Mesenchymal stem cell (in vitro differentiated cells and primary cell): Measurements from ENCODE around the gene PIGT.

Source experiments
- DNase-seq: peaks from one replicate; pipeline ENCODE4 v3.0.0-alpha.2; 2013
- H2AFZ ChIP-seq: one replicate; pipeline ENCODE4 v1.6.1; 2013; ENCODE audit warnings: low read depth, mild to moderate bottlenecking, control low read depth, inconsistent platforms, low read length, moderate library complexity
- H2AK5ac ChIP-seq: 2 replicates; pipeline ENCODE4 v1.6.1; 2013; ENCODE audit warnings: low read length, moderate library complexity, mild to moderate bottlenecking, inconsistent platforms; ENCODE audit not compliant: severe bottlenecking
- H2BK120ac ChIP-seq: one replicate; pipeline ENCODE4 v1.6.1; 2013; ENCODE audit warnings: low read depth, mild to moderate bottlenecking, inconsistent platforms, low read length, moderate library complexity
- H2BK12ac ChIP-seq, 2 experiments: one replicate each; pipeline ENCODE4 v1.6.1; 2013; ENCODE audit warnings: inconsistent platforms in 2 of 2, low read length in 2 of 2, mild to moderate bottlenecking in 2 of 2, moderate library complexity in 2 of 2, control low read depth in 1 of 2
- H2BK15ac ChIP-seq: one replicate; pipeline ENCODE4 v1.6.1; 2013; ENCODE audit warnings: mild to moderate bottlenecking, low read depth, inconsistent platforms; ENCODE audit not compliant: poor library complexity, severe bottlenecking
- H2BK5ac ChIP-seq: 2 replicates; pipeline ENCODE4 v1.6.1; 2013; ENCODE audit warnings: low read depth, mild to moderate bottlenecking, low read length, control low read depth, inconsistent platforms; ENCODE audit not compliant: poor library complexity, severe bottlenecking
- H3K14ac ChIP-seq, 2 experiments: one replicate each; pipeline ENCODE4 v1.6.1; 2013; ENCODE audit warnings: inconsistent platforms in 2 of 2, low read length in 2 of 2, control low read depth in 1 of 2, mild to moderate bottlenecking in 1 of 2, moderate library complexity in 1 of 2
- H3K18ac ChIP-seq, 2 experiments: one replicate each; pipeline ENCODE4 v1.6.1; 2013; ENCODE audit warnings: inconsistent platforms in 2 of 2, low read length in 2 of 2, control low read depth in 1 of 2, low read depth in 1 of 2, mild to moderate bottlenecking in 1 of 2
- H3K23ac ChIP-seq, 2 experiments: one replicate each; pipeline ENCODE4 v1.6.1; 2013; ENCODE audit warnings: inconsistent platforms in 2 of 2, low read length in 2 of 2, mild to moderate bottlenecking in 2 of 2, moderate library complexity in 2 of 2, control low read depth in 1 of 2
- H3K27ac ChIP-seq: 2 replicates; pipeline ENCODE4 v1.5.1; 2013; ENCODE audit warnings: mild to moderate bottlenecking, moderate library complexity, low read length, control low read depth, inconsistent platforms; ENCODE audit not compliant: poor library complexity, severe bottlenecking
- H3K27me3 ChIP-seq, 2 experiments: 2 replicates each; pipeline versions ENCODE4 v1.6.1 to v1.7.0; 2013; ENCODE audit warnings: low read length in 2 of 2, mild to moderate bottlenecking in 2 of 2, moderate library complexity in 2 of 2, control low read depth in 1 of 2, inconsistent platforms in 1 of 2; ENCODE audit not compliant: control insufficient read depth in 1 of 2, insufficient read depth in 1 of 2
- H3K36me3 ChIP-seq, 2 experiments: 2 replicates each; pipeline versions ENCODE4 v1.6.1 to v1.7.0; 2013; ENCODE audit warnings: low read length in 2 of 2, control low read depth in 1 of 2, inconsistent platforms in 1 of 2, low read depth in 1 of 2, mild to moderate bottlenecking in 1 of 2; ENCODE audit not compliant: insufficient read depth in 2 of 2, control insufficient read depth in 1 of 2
- H3K4ac ChIP-seq, 2 experiments: one replicate each; pipeline ENCODE4 v1.6.1; 2013; ENCODE audit warnings: inconsistent platforms in 2 of 2, low read length in 2 of 2, mild to moderate bottlenecking in 2 of 2, moderate library complexity in 2 of 2, control low read depth in 1 of 2, low read depth in 1 of 2
- H3K4me1 ChIP-seq: 2 replicates; pipeline ENCODE4 v1.6.1; 2013; ENCODE audit warnings: low read depth, low read length, control low read depth; ENCODE audit not compliant: control insufficient read depth, insufficient read depth
- H3K4me2 ChIP-seq: 2 replicates; pipeline ENCODE4 v1.6.1; 2013; ENCODE audit warnings: low read length, mild to moderate bottlenecking, inconsistent platforms; ENCODE audit not compliant: poor library complexity, severe bottlenecking
- H3K4me3 ChIP-seq, 2 experiments: 2 replicates each; pipeline versions ENCODE4 v1.5.1 to v1.7.0; 2013; ENCODE audit warnings: low read length in 2 of 2, mild to moderate bottlenecking in 2 of 2, control low read depth in 1 of 2, low read depth in 1 of 2; ENCODE audit not compliant: insufficient read depth in 1 of 2
- H3K79me1 ChIP-seq: replicated peaks from 2 replicates; pipeline ENCODE4 v1.6.1; 2013; ENCODE audit warnings: mild to moderate bottlenecking, control low read depth, low read length, inconsistent platforms; ENCODE audit not compliant: poor library complexity, severe bottlenecking
- H3K9ac ChIP-seq: 2 replicates; pipeline ENCODE4 v1.7.0; 2013; ENCODE audit warnings: mild to moderate bottlenecking, low read length, moderate library complexity
- H3K9me3 ChIP-seq: 2 replicates; pipeline ENCODE4 v1.7.0; 2013; ENCODE audit warnings: mild to moderate bottlenecking, low read length; ENCODE audit not compliant: control insufficient read depth
- H4K8ac ChIP-seq: one replicate; pipeline ENCODE4 v1.6.1; 2013; ENCODE audit warnings: inconsistent platforms, mild to moderate bottlenecking, low read length, moderate library complexity
- H4K91ac ChIP-seq: one replicate; pipeline ENCODE4 v1.6.1; 2013; ENCODE audit warnings: mild to moderate bottlenecking, low read length, inconsistent platforms
- WGBS: methylation state at CpG from one replicate; pipeline ENCODE4 v1.1.7; 2013; ENCODE audit warnings: mixed read lengths; 5-methylcytosine and 5-hydroxymethylcytosine counted together

Gene PIGT

GRCh38 chr20:45406260-45407066 is 9.5 kb upstream of the PIGT start:
- H3K4me3 ChIP-seq, result peak overlapping the region; percentile 72 to 82
- H2BK15ac ChIP-seq, result no peak overlapping the region
- H2BK120ac ChIP-seq, result no peak overlapping the region
- peak overlapping the region; percentile 87 for H3K9ac ChIP-seq
- WGBS, result under 1% methylated on average over 52 of the region's 87 CpGs
- no peak overlapping the region for H3K27ac ChIP-seq
- H4K8ac ChIP-seq, result no peak overlapping the region
- H2BK5ac ChIP-seq, result no peak overlapping the region
- peak overlapping the region; percentile 8 to 87 for H3K18ac ChIP-seq
- DNase-seq, result peak; percentile 36
- peaks cover 0 to 3% of the 10 kb centered on the region in 2 experiments for H3K27me3 ChIP-seq
- peaks cover 5% of the 10 kb centered on the region for H3K79me1 ChIP-seq
- peaks cover 14 to 16% of the 10 kb centered on the region in 2 experiments for H3K36me3 ChIP-seq
- peaks cover 14% of the 10 kb centered on the region for H3K4me1 ChIP-seq
- peak overlapping the region in 1 of 2 experiments; percentile 84 for H3K23ac ChIP-seq
- no peak overlapping the region for H2AK5ac ChIP-seq
- peak overlapping the region; percentile 88 for H2AFZ ChIP-seq
- H4K91ac ChIP-seq, result no peak overlapping the region
- peak overlapping the region; percentile 93 for H3K4me2 ChIP-seq
- H2BK12ac ChIP-seq, result peak overlapping the region in 1 of 2 experiments; percentile 45
- H3K9me3 ChIP-seq, result no peaks in the 10 kb centered on the region
- H3K4ac ChIP-seq, result peak overlapping the region in 1 of 2 experiments; percentile 65
- peak overlapping the region in 1 of 2 experiments; percentile 50 for H3K14ac ChIP-seq

DNA sequence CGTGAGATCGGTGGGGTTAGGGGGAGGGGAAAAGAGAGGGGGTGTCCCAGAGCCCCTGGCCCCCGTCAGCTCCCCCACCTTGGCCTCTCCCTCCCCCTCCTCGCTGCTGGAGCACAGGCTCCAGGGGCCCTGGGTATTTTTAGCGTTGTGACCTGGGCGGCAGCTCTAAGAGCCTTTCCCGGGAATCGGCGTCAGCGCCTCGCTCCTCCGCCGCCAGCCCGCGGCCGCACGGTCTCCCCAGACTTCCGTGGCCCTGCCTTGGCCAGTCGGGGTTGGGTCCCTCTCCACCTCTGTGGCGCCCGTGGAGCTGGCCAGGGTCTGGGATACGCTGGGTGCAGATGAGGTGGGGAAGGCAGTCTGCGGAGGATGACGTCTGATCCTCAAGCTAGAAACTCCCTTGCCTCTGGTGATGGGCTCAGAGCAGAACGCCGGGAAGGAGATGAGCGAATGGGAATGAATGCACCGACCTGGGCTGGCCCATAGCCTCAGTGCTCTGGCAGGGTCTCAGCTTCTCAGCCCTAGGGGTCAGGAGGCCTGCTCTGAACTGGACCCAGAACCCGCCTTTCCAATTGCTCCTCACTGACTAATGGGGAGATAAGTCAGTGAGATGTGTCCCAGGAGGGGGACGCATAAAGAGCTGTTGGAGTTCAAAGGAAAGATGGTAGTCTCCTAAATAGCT is 8.7 kb upstream of the PIGT start:
- peak; percentile 67 for DNase-seq
- Histone ChIP-seq H3K4me3 (peak overlapping the region; percentile 72 to 82), H3K4ac (no peak overlapping the region), H2AK5ac (no peak overlapping the region), H3K27ac (no peak overlapping the region), H4K91ac (no peak overlapping the region), H3K36me3 (peaks cover 14 to 16% of the 10 kb centered on the region in 2 experiments), H3K4me1 (peaks cover 14% of the 10 kb centered on the region), H3K9ac (peak overlapping the region; percentile 87), H3K18ac (peak overlapping the region in 1 of 2 experiments; percentile 77), H3K14ac (no peak overlapping the region), H2BK15ac (no peak overlapping the region), H3K23ac (no peak overlapping the region), H2BK12ac (no peak overlapping the region), H3K9me3 (no peaks in the 10 kb centered on the region), H2BK120ac (no peak overlapping the region), H4K8ac (no peak overlapping the region), H2AFZ (no peak overlapping the region), H3K4me2 (peak overlapping the region; percentile 93), H3K79me1 (peaks cover 5% of the 10 kb centered on the region), H3K27me3 (peaks cover 0 to 3% of the 10 kb centered on the region in 2 experiments), H2BK5ac (no peak overlapping the region)
- 12% methylated on average over 27 of the region's 30 CpGs for WGBS

DNA sequence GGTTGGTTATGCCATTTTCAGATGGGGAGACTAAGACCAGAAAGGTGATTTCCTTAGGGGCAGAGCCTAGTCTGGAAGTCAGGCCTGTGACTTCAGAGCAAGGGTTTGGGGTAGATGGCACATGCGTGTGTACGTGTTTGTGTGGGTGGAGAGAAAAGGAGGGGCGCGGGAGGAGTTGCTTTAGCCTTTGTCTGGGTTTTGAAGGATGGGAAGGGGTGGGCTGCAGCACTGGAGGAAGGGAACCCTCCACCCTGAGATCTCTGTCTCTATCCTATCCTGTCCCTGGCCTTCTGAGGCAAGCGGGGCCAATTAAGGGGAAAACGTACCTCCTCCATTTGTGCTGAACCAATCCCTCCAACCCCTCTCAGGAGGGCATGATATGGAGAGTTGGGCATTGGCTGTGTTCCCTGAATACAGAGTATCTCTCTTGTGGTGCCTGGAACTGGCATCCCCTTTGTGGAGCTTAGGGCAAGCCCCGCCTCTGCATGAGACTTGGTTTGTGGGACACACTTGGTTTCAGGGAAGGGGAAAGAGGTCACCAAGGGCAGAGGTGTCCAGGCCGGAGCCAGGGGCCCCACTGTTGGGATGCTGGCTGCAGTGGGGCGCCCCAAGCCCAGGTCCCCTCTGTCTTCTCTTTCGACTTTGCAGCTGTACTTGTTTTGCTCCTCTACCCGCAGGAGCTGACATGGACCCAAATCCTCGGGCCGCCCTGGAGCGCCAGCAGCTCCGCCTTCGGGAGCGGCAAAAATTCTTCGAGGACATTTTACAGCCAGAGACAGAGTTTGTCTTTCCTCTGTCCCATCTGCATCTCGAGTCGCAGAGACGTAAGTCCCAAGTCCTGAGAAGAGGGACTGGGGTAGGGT is 7.9 kb upstream of the PIGT start, which contains the start of gene DBNDD2:
Gene DBNDD2, plus strand, starts transcription at position 507 of the 863 bp plus-strand sequence. Its CDS starts 179 bp downstream, at position 686.
- no peak within 1 kb of the TSS for H2AK5ac ChIP-seq
- peaks cover 0 to 3% of the 10 kb centered on the region in 2 experiments for H3K27me3 ChIP-seq
- no peak within 1 kb of the TSS for H3K23ac ChIP-seq
- 95% methylated on average over 19 of the region's 21 CpGs for WGBS
- H3K36me3 ChIP-seq, result peaks cover 14 to 16% of the 10 kb centered on the region in 2 experiments
- no peak within 1 kb of the TSS for H2BK15ac ChIP-seq
- H3K4ac ChIP-seq, result no peak within 1 kb of the TSS
- no peak within 1 kb of the TSS for H3K14ac ChIP-seq
- H4K91ac ChIP-seq, result no peak within 1 kb of the TSS
- H4K8ac ChIP-seq, result no peak within 1 kb of the TSS
- H2BK120ac ChIP-seq, result no peak within 1 kb of the TSS
- no peak within 1 kb of the TSS for H2AFZ ChIP-seq
- peak within 1 kb of the TSS; percentile 93 for H3K4me2 ChIP-seq
- DNase-seq, result no peak
- peak within 1 kb of the TSS; percentile 87 for H3K9ac ChIP-seq
- no peak within 1 kb of the TSS for H2BK12ac ChIP-seq
- peaks cover 5% of the 10 kb centered on the region for H3K79me1 ChIP-seq
- peak within 1 kb of the TSS; percentile 72 to 82 for H3K4me3 ChIP-seq
- H2BK5ac ChIP-seq, result no peak within 1 kb of the TSS
- no peak within 1 kb of the TSS for H3K27ac ChIP-seq
- H3K9me3 ChIP-seq, result no peaks in the 10 kb centered on the region
- H3K4me1 ChIP-seq, result peaks cover 14% of the 10 kb centered on the region
- H3K18ac ChIP-seq, result peak within 1 kb of the TSS in 1 of 2 experiments; percentile 41
